H1 (cell line): ENCODE results near the gene ORAI3. TPM values are rescaled to one million over a fixed set of nuclear protein-coding genes. Genes with fewer than 3 reads are reported as not detected.

Experiments used
- CTCF ChIA-PET: fragments of 300-600 bp; sonication (Branson Sonifier 250); formaldehyde crosslinking; loops from one replicate; lab custom pipeline; 2021; ENCODE audit not compliant: partially characterized antibody; lab: Charles Lee
- POLR2A ChIA-PET: fragments of 300-600 bp; sonication (Branson Sonifier 250); formaldehyde crosslinking; loops from one replicate; lab custom pipeline; 2021; ENCODE audit warnings: inconsistent platforms; ENCODE audit not compliant: partially characterized antibody; lab: Charles Lee
- DNase-seq, 2 experiments: peaks; one replicate each; pipeline versions ENCODE4 v3.0.0 to v3.0.0-alpha.2; 2010 to 2022; ENCODE audit warnings: low spot score in 2 of 2, low read depth in 1 of 2, mixed read lengths in 1 of 2
- FAIRE-seq: peaks from 2 replicates; lab custom pipeline; 2011; peaks lifted over from hg19 to GRCh38; lab: Jason Lieb, UNC
- H2AFZ ChIP-seq: 2 replicates; pipeline ENCODE4 v1.8.1; 2012; ENCODE audit warnings: low read length, inconsistent platforms
- H2AK5ac ChIP-seq: 2 replicates; pipeline ENCODE4 v1.6.1; 2013; ENCODE audit warnings: low read depth, low read length
- H2BK120ac ChIP-seq: replicated peaks from 2 replicates; pipeline ENCODE3; 2013; ENCODE audit warnings: low read depth, low read length, inconsistent platforms
- H2BK12ac ChIP-seq: 2 replicates; pipeline ENCODE4 v1.6.1; 2013; ENCODE audit warnings: low read depth, low read length
- H2BK15ac ChIP-seq: 2 replicates; pipeline ENCODE4 v1.6.1; 2013; ENCODE audit warnings: low read length
- H2BK20ac ChIP-seq: 2 replicates; pipeline ENCODE4 v1.6.1; 2013; ENCODE audit warnings: low read length
- H2BK5ac ChIP-seq: 2 replicates; pipeline ENCODE4 v1.6.1; 2013; ENCODE audit warnings: low read depth, low read length
- H3K14ac ChIP-seq: 2 replicates; pipeline ENCODE4 v1.6.1; 2013; ENCODE audit warnings: inconsistent platforms; ENCODE audit not compliant: insufficient read length
- H3K18ac ChIP-seq: 2 replicates; pipeline ENCODE4 v1.6.1; 2013; ENCODE audit warnings: low read length; ENCODE audit errors: extremely low read depth
- H3K23ac ChIP-seq: 2 replicates; pipeline ENCODE4 v1.6.1; 2013; ENCODE audit warnings: inconsistent platforms; ENCODE audit not compliant: insufficient read length
- H3K23me2 ChIP-seq: 2 replicates; pipeline ENCODE4 v1.6.1; 2013; ENCODE audit warnings: low read depth, low read length
- H3K27ac ChIP-seq: 2 replicates; pipeline ENCODE4 v1.6.1; 2011; ENCODE audit warnings: low read depth, low read length, inconsistent platforms
- H3K27me3 ChIP-seq, 4 experiments: replicated peaks in 1 of 4; 1 replicate in 1 of 4; 2 replicates in 3 of 4; pipeline versions ENCODE4 v1.6.1 to v1.8.1; 2011 to 2013; ENCODE audit warnings: low read length in 3 of 4, mild to moderate bottlenecking in 3 of 4, inconsistent platforms in 2 of 4, mixed read lengths in 2 of 4, moderate library complexity in 1 of 4; ENCODE audit not compliant: control insufficient read depth in 3 of 4, insufficient read depth in 3 of 4; ENCODE audit errors: extremely low read depth in 1 of 4
- H3K36me3 ChIP-seq, 4 experiments: 2 replicates each; pipeline versions ENCODE4 v1.6.1 to v1.8.1; 2011 to 2013; ENCODE audit warnings: mild to moderate bottlenecking in 4 of 4, low read length in 3 of 4, moderate library complexity in 2 of 4, control low read depth in 1 of 4, inconsistent platforms in 1 of 4; ENCODE audit not compliant: insufficient read depth in 4 of 4, control insufficient read depth in 2 of 4
- H3K4ac ChIP-seq: replicated peaks from 2 replicates; pipeline ENCODE3; 2013; ENCODE audit warnings: low read length, low read depth, mixed read lengths, inconsistent platforms; ENCODE audit not compliant: insufficient read length
- H3K4me1 ChIP-seq, 4 experiments: replicated peaks in 1 of 4; 1 replicate in 1 of 4; 2 replicates in 3 of 4; pipeline versions ENCODE4 v1.6.1 to v1.8.1; 2011 to 2013; ENCODE audit warnings: low read length in 3 of 4, inconsistent platforms in 2 of 4, mixed read lengths in 1 of 4; ENCODE audit not compliant: insufficient read depth in 4 of 4, control insufficient read depth in 3 of 4
- H3K4me2 ChIP-seq, 2 experiments: 2 replicates each; pipeline versions ENCODE4 v1.6.1 to v1.8.1; 2011 to 2013; ENCODE audit warnings: low read depth in 2 of 2, low read length in 2 of 2, control low read depth in 1 of 2, inconsistent platforms in 1 of 2, mild to moderate bottlenecking in 1 of 2; ENCODE audit not compliant: insufficient read depth in 1 of 2
- H3K4me3 ChIP-seq, 4 experiments: fragments of 200-600, 300-600 bp in 1 of 4; sonication (generic), shearing (Covaris generic), sonication (Bioruptor Twin) in 1 of 4; 2 replicates each; pipeline versions ENCODE4 v1.5.1 to v1.8.1; 2011 to 2016; ENCODE audit warnings: low read length in 4 of 4, low read depth in 3 of 4, control low read depth in 2 of 4, inconsistent platforms in 2 of 4, mild to moderate bottlenecking in 2 of 4, mixed read lengths in 1 of 4, moderate library complexity in 1 of 4; ENCODE audit not compliant: insufficient read depth in 2 of 4; ENCODE audit errors: extremely low read depth in 1 of 4
- H3K56ac ChIP-seq: replicated peaks from 2 replicates; pipeline ENCODE3; 2013; ENCODE audit warnings: low read depth, mild to moderate bottlenecking, mixed read lengths, low read length, inconsistent platforms; ENCODE audit not compliant: insufficient read length
- H3K79me1 ChIP-seq: 2 replicates; pipeline ENCODE4 v1.6.1; 2013; ENCODE audit warnings: low read depth, low read length, control low read depth
- H3K79me2 ChIP-seq, 2 experiments: 2 replicates each; pipeline versions ENCODE4 v1.6.1 to v1.8.1; 2012 to 2013; ENCODE audit warnings: low read length in 2 of 2, mild to moderate bottlenecking in 2 of 2, inconsistent platforms in 1 of 2; ENCODE audit not compliant: insufficient read depth in 2 of 2, control insufficient read depth in 1 of 2
- H3K9ac ChIP-seq, 4 experiments: replicated peaks in 1 of 4; 1 replicate in 1 of 4; 2 replicates in 3 of 4; pipeline versions ENCODE4 v1.6.1 to v1.8.1; 2011 to 2013; ENCODE audit warnings: low read depth in 3 of 4, low read length in 3 of 4, control low read depth in 2 of 4, mild to moderate bottlenecking in 2 of 4, moderate library complexity in 2 of 4, inconsistent platforms in 1 of 4; ENCODE audit errors: extremely low read depth in 1 of 4
- H3K9me3 ChIP-seq, 2 experiments: 2 replicates each; pipeline versions ENCODE4 v1.6.1 to v1.8.1; 2012 to 2013; ENCODE audit warnings: mild to moderate bottlenecking in 2 of 2, moderate library complexity in 2 of 2, control low read depth in 1 of 2, inconsistent platforms in 1 of 2, low read depth in 1 of 2, low read length in 1 of 2, mixed read lengths in 1 of 2; ENCODE audit not compliant: insufficient read depth in 2 of 2
- H4K20me1 ChIP-seq, 2 experiments: replicated peaks in 1 of 2; 2 replicates each; pipeline versions ENCODE3 to v1.8.1; 2011 to 2013; ENCODE audit warnings: inconsistent platforms in 2 of 2, low read length in 2 of 2, mild to moderate bottlenecking in 1 of 2; ENCODE audit not compliant: insufficient read depth in 2 of 2, control insufficient read depth in 1 of 2
- H4K5ac ChIP-seq: 2 replicates; pipeline ENCODE4 v1.6.1; 2013; ENCODE audit warnings: low read length, low read depth, mixed read lengths, inconsistent platforms; ENCODE audit not compliant: insufficient read length
- H4K8ac ChIP-seq: 2 replicates; pipeline ENCODE4 v1.8.0; 2013; ENCODE audit warnings: mild to moderate bottlenecking, moderate library complexity, low read length, inconsistent platforms; ENCODE audit not compliant: insufficient read depth; ENCODE audit errors: extremely low read depth
- H4K91ac ChIP-seq: replicated peaks from 2 replicates; pipeline ENCODE3; 2013; ENCODE audit warnings: low read length, mixed read lengths, inconsistent platforms; ENCODE audit not compliant: insufficient read length
- ASH2L ChIP-seq: fragments of 200-600, 300-600 bp; sonication (generic); IDR thresholded peaks from one replicate; pipeline ENCODE4 v1.7.1; 2017; ENCODE audit warnings: low read length
- CHD2 ChIP-seq: IDR thresholded peaks from 2 replicates; pipeline ENCODE4 v1.6.1; 2012; ENCODE audit warnings: low read length, improper control_type of control experiment
- CTCF ChIP-seq, 3 experiments: IDR thresholded peaks; 1 replicate in 2 of 3; 2 replicates in 1 of 3; pipeline versions ENCODE4 v1.5.1 to v1.6.1; 2011; ENCODE audit warnings: low read length in 3 of 3, mild to moderate bottlenecking in 3 of 3, inconsistent platforms in 2 of 3, low read depth in 1 of 3, moderate library complexity in 1 of 3; ENCODE audit not compliant: insufficient read depth in 1 of 3; ENCODE audit errors: control extremely low read depth in 1 of 3
- HDAC6 ChIP-seq: IDR thresholded peaks from one replicate; pipeline ENCODE4 v1.7.1; 2012; ENCODE audit warnings: low read depth, mild to moderate bottlenecking, inconsistent platforms, low read length, moderate library complexity
- NRF1 ChIP-seq: IDR thresholded peaks from 2 replicates; pipeline ENCODE4 v1.6.1; 2011; ENCODE audit warnings: mild to moderate bottlenecking, low read depth, low read length, improper control_type of control experiment
- PHF8 ChIP-seq: fragments of 200-600 bp; sonication (generic); conservative IDR thresholded peaks from 2 replicates; pipeline ENCODE4 v1.7.1; 2012; ENCODE audit warnings: low read depth, mild to moderate bottlenecking, inconsistent platforms, low read length, moderate library complexity
- SP2 ChIP-seq: IDR thresholded peaks from 2 replicates; pipeline ENCODE4 v1.6.1; 2012; ENCODE audit warnings: mild to moderate bottlenecking, low read length, inconsistent platforms
- SP4 ChIP-seq: IDR thresholded peaks from 2 replicates; pipeline ENCODE4 v1.6.1; 2012; ENCODE audit warnings: low read length, inconsistent platforms
- TAF7 ChIP-seq: optimal IDR thresholded peaks from 2 replicates; pipeline ENCODE3; 2011; ENCODE audit warnings: low read depth, mild to moderate bottlenecking, inconsistent platforms, low read length, moderate library complexity, borderline replicate concordance
- TBP ChIP-seq: IDR thresholded peaks from 2 replicates; pipeline ENCODE4 v1.6.1; 2011; ENCODE audit warnings: low read depth, low read length, improper control_type of control experiment
- USF2 ChIP-seq: IDR thresholded peaks from 2 replicates; pipeline ENCODE4 v1.6.1; 2011; ENCODE audit warnings: low read length, improper control_type of control experiment
- WGBS, 2 experiments: shearing (Covaris generic) in 1 of 2; methylation state at CpG; one replicate each; pipeline versions ENCODE4 v1.1.6 to v1.1.7; 2013 to 2015; ENCODE audit warnings: low lambda C conversion rate in 2 of 2, mixed read lengths in 2 of 2, inconsistent platforms in 1 of 2, low coverage in 1 of 2, missing lambda C conversion rate in 1 of 2; ENCODE audit not compliant: insufficient replicate concordance in 2 of 2, insufficient coverage in 1 of 2, insufficient read length in 1 of 2; ENCODE audit errors: extremely low coverage in 1 of 2, missing lambda C conversion rate in 1 of 2; 5-methylcytosine and 5-hydroxymethylcytosine counted together
- polyA plus RNA-seq, 7 experiments: library from polyadenylated mRNA; depleted of rRNA in 3 of 7; stranded (reverse) in 5 of 7; unstranded in 2 of 7; fragments of >200 nt in 5 of 7; fragments of 200-250 nt in 2 of 7; gene quantifications; 1 replicate in 5 of 7; 2 replicates in 1 of 7; 4 replicates in 1 of 7; pipeline versions ENCODE4 v1.2.1 to v1.2.3, GENCODE V29; 2011 to 2013; ENCODE audit warnings: missing spikeins in 2 of 7, mixed read lengths in 2 of 7
- total RNA-seq: library from RNA; stranded (reverse); fragmentation: NEBNext Ultra II Directional; extraction: Animal tissue kit (Norgen Biotek cat#: 25700); gene quantifications from 2 replicates; pipeline ENCODE4 v1.2.1, GENCODE V29; 2021

Gene ORAI3
- total and polyA plus RNA-seq, 2 of the 8 experiments (the other 6 are each of a cell fraction or from before 2014, with no cell fraction given), result 8.7 to 24.5 TPM

GRCh38 chr16:30914830-30915229, 34.0 kb upstream of the ORAI3 start:
- ChIA-PET POLR2A (interaction anchor here (1.5 kb wide), 1 partner anchor 43 kb away, joined by 3 read pairs; no protein-coding TSS in a partner anchor), CTCF (interaction anchor here (1.0 to 8.0 kb wide), 2 partner anchors 13 to 69 kb away, joined by 3 to 63 read pairs; no protein-coding TSS in a partner anchor)
- H2BK120ac ChIP-seq, result no peak overlapping the region
- H2AK5ac ChIP-seq, result no peak overlapping the region
- no peak overlapping the region for H3K4me3 ChIP-seq
- H3K79me1 ChIP-seq, result no peaks in the 10 kb centered on the region
- H4K91ac ChIP-seq, result no peak overlapping the region
- WGBS, 2 experiments, result 97% methylated on average over 3 of the region's 3 CpGs; no CpG with 5 or more reads in 1 of the 2 experiments
- H3K27me3 ChIP-seq, result no peaks in the 10 kb centered on the region
- no peak overlapping the region for H2AFZ ChIP-seq
- no peaks in the 10 kb centered on the region for H4K20me1 ChIP-seq
- H3K36me3 ChIP-seq, result no peaks in the 10 kb centered on the region
- H3K56ac ChIP-seq, result no peak overlapping the region
- no peak overlapping the region for H3K4me2 ChIP-seq
- no peak overlapping the region for H2BK5ac ChIP-seq
- no peak overlapping the region for H3K4ac ChIP-seq
- H3K79me2 ChIP-seq, result no peaks in the 10 kb centered on the region
- H3K9me3 ChIP-seq, result no peaks in the 10 kb centered on the region
- no peak overlapping the region for H2BK12ac ChIP-seq
- H3K23ac ChIP-seq, result no peak overlapping the region
- no peak overlapping the region for H3K18ac ChIP-seq
- H4K5ac ChIP-seq, result no peak overlapping the region
- DNase-seq (no peak), FAIRE-seq (no peak)
- H2BK15ac ChIP-seq, result no peak overlapping the region
- no peak overlapping the region for H3K9ac ChIP-seq
- H4K8ac ChIP-seq, result no peak overlapping the region; the same call in 1 of the 2 replicates
- H3K23me2 ChIP-seq, result no peaks in the 10 kb centered on the region
- no peak overlapping the region for H3K27ac ChIP-seq
- H3K14ac ChIP-seq, result no peak overlapping the region
- peaks cover 0 to 9% (median 7%) of the 10 kb centered on the region in 4 experiments; a peak in 6 of 7 replicates for H3K4me1 ChIP-seq
- no peak overlapping the region for H2BK20ac ChIP-seq
- TF ChIP-seq CTCF (IDR thresholded peaks at IDR 0.05; ENCODE audit: control extremely low read depth in 1 of 3, insufficient read depth in 1 of 3, low read depth in 1 of 3, low read length in 3 of 3), result no peak
- no peak for TF ChIP-seq SP4
- no peak for TF ChIP-seq SP2
- TF ChIP-seq CHD2, result no peak
- no peak for TF ChIP-seq ASH2L
- no peak for TF ChIP-seq USF2
- no peak for TF ChIP-seq TBP
- no peak for TF ChIP-seq HDAC6
- no peak for TF ChIP-seq TAF7
- no peak for TF ChIP-seq NRF1
- no peak for TF ChIP-seq PHF8
